K562 treated with DMSO at 1 percent for 4 hours (cell line): ENCODE results near the gene NSD1. TPM values are rescaled to one million over a fixed set of nuclear protein-coding genes. Genes with fewer than 3 reads are reported as not detected.

Source experiments
- total RNA-seq: library from RNA; unstranded; fragments of 300-600 nt; gene quantifications from 2 replicates; pipeline ENCODE4 v1.2.3, GENCODE V29; 2022; ENCODE audit not compliant: insufficient read depth

Gene NSD1, protein sequence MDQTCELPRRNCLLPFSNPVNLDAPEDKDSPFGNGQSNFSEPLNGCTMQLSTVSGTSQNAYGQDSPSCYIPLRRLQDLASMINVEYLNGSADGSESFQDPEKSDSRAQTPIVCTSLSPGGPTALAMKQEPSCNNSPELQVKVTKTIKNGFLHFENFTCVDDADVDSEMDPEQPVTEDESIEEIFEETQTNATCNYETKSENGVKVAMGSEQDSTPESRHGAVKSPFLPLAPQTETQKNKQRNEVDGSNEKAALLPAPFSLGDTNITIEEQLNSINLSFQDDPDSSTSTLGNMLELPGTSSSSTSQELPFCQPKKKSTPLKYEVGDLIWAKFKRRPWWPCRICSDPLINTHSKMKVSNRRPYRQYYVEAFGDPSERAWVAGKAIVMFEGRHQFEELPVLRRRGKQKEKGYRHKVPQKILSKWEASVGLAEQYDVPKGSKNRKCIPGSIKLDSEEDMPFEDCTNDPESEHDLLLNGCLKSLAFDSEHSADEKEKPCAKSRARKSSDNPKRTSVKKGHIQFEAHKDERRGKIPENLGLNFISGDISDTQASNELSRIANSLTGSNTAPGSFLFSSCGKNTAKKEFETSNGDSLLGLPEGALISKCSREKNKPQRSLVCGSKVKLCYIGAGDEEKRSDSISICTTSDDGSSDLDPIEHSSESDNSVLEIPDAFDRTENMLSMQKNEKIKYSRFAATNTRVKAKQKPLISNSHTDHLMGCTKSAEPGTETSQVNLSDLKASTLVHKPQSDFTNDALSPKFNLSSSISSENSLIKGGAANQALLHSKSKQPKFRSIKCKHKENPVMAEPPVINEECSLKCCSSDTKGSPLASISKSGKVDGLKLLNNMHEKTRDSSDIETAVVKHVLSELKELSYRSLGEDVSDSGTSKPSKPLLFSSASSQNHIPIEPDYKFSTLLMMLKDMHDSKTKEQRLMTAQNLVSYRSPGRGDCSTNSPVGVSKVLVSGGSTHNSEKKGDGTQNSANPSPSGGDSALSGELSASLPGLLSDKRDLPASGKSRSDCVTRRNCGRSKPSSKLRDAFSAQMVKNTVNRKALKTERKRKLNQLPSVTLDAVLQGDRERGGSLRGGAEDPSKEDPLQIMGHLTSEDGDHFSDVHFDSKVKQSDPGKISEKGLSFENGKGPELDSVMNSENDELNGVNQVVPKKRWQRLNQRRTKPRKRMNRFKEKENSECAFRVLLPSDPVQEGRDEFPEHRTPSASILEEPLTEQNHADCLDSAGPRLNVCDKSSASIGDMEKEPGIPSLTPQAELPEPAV (N-terminal part only)
- 10.2 and 13.0 TPM in 2 replicates for total RNA-seq

DNA sequence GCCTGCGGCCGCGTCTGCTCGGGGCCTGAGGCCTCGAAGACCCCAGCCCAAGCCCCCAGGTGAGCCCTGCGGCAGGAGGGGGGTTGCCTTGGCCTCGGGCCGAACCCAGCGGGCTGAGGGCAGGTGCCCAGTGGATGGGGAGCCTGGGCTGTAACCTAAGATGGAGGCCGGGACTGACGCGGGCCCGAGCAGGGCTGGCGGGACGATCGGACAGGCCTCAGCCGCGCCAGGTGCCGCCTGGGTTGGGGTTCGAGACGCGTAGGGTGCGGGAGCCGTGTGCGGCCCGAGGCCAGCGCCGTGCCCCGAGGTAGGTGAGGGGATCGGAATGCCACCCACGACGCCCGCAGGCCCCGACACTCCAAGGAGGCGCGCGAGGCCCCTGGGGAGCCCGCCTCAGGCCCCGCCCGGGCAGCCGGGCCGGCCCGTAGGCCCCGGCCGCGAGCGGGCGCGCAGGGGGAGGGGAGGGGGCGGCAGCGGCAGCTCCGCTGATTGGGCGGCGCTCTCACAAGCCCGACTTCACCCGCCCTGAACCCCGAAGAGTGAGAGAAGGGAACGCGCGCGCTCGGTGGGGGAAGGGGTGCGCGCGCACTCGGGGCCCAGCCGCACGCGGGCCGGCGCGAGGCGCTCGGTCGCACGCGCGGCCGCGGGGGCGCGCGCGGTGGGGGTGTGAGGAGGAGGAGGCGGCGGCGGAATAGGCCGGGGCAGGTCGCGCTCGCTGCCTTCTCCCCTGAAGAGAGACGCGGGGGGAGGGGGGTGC lies at the start of gene NSD1:
TSS of gene NSD1 (plus strand) at position 678 of the 757 bp plus-strand sequence. CDS start 1,331 bp downstream, outside the sequence.

DNA sequence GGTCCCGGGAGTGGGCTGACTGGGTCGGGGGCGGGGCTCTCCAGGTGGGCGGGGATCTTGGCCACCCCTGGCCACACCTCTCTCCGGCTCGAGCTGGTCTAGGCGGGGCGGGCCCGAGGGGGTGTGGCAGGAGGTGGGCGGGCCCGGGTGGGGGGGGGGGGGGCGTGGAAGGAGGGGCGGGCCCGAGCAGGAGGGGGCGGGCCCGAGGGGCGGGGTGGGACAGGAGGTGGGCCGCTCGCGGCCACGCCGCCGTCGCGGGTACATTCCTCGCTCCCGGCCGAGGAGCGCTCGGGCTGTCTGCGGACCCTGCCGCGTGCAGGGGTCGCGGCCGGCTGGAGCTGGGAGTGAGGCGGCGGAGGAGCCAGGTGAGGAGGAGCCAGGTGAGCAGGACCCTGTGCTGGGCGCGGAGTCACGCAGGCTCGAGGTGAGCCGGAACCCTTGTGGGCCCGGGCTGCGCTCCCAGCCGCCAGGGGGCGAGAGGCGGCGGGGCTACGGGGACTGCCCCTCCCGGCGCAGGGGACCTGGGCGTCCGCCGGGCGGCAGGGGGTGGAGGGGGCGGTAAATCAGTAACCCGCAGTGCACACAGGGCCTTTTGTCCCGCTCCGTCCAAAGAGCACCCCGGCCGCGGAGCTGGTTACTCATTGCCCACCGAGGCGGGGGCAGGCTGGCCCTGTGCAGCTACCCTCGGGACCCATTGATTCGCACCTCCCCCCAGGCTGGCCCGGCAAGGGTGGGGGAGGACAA lies 46.7 kb upstream of the NSD1 start, which contains the start of gene FGFR4:
TSS of gene FGFR4 (plus strand) at position 262 of the 744 bp plus-strand sequence. CDS start 2,688 bp downstream, outside the sequence.

DNA sequence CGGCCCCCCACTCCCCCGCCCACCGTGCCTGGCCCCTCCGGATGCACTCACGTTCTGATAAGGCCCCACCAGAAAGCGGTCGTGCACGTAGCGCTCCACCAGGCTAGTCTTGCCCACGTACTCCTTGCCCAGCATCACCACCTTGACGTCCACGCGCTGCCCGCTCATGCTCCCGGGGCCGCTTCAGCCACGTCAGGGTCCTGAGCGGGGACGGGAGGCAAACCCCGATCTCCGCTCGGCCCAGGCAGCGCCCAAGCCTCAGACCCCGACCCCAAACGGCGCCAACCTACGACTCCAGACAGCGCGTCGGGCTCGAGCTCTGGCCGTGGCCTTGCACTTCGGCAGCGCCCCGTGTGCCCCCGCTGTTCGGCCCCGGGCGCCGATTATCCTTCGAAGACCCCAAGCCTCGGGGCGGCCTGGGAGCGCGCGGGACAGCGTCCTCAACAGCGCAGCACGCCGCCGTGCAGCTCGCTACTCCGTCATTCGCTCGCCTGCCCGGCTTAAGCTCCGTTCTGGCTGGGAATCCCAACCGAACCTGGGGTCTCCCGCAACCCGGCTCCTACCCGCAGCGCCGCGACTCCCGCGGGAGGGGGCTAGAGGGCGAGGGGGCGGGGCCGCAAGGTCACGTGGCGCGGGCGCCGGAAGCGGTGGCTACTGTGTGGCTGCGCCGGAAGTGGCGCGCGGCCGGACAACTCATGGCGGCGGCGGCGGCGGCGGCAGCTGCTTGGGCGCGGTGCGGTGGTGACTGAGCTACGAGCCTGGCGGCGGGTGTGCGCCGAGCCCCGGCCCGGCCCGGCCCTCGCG lies 169.8 kb downstream of the NSD1 start, which contains the start of the genes PRELID1 and RAB24:
TSS of gene PRELID1 (plus strand) at position 679 of the 804 bp plus-strand sequence. CDS start 187 bp downstream, outside the sequence.
TSS of gene RAB24 (minus strand) at position 599 of the 804 bp plus-strand sequence. CDS start at position 168, 431 bp downstream.

DNA sequence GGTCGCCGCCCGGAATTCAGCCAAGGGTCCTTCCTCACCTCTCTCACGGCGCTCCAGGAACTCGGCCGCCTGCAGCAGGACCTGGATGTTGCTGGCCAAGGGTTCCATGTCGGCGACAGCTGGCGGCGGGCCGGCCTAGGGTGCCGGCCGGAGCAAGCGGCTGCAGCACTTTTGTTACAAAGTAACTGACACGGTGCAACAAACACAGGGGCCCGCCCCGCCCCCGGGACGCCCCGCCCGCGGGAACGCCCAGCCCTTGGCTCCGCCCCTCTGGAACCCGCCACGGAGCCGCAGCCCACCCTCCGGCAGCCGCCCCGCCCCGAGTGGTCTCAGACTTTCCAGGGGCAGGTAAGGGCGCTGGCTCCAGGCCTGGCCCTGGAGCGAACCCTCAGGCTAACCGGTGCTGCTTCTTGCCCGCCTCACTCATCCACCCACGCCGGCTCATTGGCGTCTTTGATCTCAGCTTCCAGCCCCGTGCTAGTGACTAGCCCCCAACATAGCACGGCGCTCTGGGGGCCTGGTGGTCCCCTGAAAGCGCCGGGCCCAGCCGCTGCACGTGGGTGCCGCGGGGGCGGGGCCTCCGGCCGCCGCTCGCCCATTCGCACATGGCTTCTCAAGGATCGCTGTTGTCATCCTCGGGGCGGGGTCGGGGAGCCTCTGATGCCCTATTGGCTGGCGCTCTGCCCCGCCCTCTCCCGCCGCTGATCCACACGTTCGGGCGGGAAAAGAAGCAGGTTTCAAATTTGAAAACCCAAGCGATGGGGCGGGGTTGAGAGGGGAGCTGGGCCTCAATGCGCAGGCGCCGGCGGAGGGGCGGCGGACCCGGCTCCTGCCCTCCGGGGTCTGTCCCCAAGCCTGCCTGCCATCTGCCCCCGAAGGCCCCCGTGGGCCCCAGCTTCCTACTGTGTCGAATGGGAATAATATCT lies 178.4 kb downstream of the NSD1 start, which contains the start of gene MXD3:
TSS of gene MXD3 (minus strand) at position 176 of the 926 bp plus-strand sequence. CDS start at position 108, 68 bp downstream.

Other genes with a start within 250 kb of the NSD1 start
- not detected in 2 replicates for gene HK3, start 234.4 kb upstream of the NSD1 start, total RNA-seq
- 23.4 and 25.2 TPM in 2 replicates for gene UIMC1, start 127.0 kb upstream of the NSD1 start, total RNA-seq
- gene ZNF346, start 111.1 kb upstream of the NSD1 start, total RNA-seq, result 14.8 and 23.0 TPM in 2 replicates
- gene FGFR4, start 46.9 kb upstream of the NSD1 start, total RNA-seq, result 7.3 and 9.4 TPM in 2 replicates
- 62.2 and 65.3 TPM in 2 replicates for gene RAB24, start 169.9 kb downstream of the NSD1 start, total RNA-seq
- gene PRELID1, start 170.0 kb downstream of the NSD1 start, total RNA-seq, result 227 and 280 TPM in 2 replicates
- gene MXD3, start 178.1 kb downstream of the NSD1 start, total RNA-seq, result 21.6 and 36.2 TPM in 2 replicates
- gene LMAN2, start 217.9 kb downstream of the NSD1 start, total RNA-seq, result 298 and 335 TPM in 2 replicates
- gene RGS14, start 224.2 kb downstream of the NSD1 start, total RNA-seq, result 55.1 and 60.6 TPM in 2 replicates